GM18505 (cell line): Measurements from ENCODE around the gene P2RX2.

ENCODE experiments used
- ATAC-seq: cut with Tn5 transposase; IDR thresholded peaks from one replicate; pipeline ENCODE4 v1.9.1; 2021; ENCODE audit not compliant: unreplicated experiment
- POLR2A ChIP-seq: IDR thresholded peaks from 4 replicates; pipeline ENCODE4 v1.6.1; 2011; ENCODE audit warnings: borderline replicate concordance; ENCODE audit not compliant: insufficient read depth, insufficient read length; ENCODE audit errors: extremely low read depth

The P2RX2 gene

DNA sequence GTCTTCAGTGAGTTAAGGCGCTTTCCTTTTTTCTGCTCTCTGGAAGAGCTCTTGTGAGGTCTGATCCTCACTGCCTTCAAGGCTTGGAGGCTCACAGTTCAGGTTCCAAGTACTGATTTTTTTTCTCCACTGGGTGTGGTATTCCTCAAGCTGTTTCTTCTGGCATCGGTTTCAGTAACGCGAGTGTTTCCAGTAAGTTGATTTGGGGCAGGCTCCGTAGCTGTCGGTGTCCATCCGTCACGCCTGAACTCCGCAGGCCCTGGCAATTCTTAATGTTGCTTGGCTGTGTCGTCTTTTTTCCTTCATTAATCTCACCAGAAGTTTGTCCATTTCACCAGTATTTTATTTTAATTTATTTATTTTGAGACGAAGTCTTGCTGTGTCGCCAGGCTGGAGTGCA, 38.8 kb upstream of the P2RX2 start:
- ATAC-seq = no peak
- no peak for TF ChIP-seq POLR2A

DNA sequence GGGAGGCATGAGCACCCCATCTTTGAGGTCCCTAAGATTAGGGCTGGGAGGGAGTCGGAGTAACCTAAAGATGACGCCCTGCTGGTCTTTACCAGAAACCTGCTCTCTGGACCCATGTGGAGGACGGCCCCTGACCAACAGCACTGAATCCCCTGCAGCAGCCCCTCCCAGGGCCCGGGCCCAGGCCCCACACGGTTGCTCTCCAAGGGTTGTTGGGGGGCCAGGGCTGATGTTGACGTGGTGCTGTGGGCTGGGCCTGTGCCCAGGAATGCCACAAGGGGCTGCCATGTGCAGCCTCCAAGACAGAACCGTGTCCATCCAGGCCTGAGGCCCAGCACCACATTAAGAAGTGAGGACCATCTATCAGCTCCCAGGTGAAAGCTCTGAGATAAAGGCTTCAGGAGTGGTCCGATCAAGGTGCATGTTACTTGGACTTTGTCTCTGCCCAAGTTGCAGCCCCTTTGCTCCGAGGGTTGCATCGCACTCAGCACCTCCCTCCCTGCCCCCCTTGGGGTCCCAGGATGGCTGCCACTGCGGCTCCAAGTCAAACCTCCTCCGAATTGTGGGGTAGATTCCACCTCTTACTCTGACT, 37.8 kb upstream of the P2RX2 start:
- no peak for TF ChIP-seq POLR2A
- no peak for ATAC-seq

DNA sequence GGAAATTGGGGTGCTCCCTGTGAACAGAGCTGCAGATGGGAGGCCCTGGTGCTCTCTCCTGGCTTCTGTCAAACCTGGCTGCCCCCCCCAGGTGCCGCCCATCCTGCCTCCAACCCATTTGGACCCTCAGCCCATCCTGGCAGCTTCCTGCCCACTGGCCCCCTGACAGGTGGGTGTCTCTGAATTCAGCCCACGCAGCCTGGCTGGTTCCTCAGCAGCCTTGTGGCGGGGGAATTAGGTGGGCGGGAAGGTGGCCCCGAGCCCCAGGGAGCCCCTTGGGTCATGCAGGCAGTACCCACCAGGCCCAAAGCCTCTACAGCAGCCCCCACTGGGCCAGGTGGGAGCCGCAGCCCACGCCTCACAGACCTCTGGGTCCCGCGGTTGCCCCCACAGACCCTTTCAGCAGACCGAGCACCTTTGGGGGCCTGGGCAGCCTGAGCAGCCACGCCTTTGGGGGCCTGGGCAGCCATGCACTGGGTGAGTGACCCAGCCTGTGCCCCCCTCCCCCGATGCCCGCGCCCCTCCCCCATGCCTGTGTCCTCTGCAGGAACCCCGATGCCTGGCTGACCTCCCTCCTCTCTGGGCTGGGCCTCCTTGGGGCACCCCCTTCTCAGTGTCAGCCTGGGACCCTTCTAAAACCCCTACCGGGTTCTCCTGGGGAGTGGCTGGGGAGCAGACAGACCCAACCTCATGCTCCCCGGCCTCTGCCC, 37.1 kb upstream of the P2RX2 start:
- no peak for ATAC-seq
- no peak for TF ChIP-seq POLR2A

GRCh38 chr12:132582058-132582420, 36.5 kb upstream of the P2RX2 start:
- TF ChIP-seq POLR2A = no peak
- no peak for ATAC-seq

DNA sequence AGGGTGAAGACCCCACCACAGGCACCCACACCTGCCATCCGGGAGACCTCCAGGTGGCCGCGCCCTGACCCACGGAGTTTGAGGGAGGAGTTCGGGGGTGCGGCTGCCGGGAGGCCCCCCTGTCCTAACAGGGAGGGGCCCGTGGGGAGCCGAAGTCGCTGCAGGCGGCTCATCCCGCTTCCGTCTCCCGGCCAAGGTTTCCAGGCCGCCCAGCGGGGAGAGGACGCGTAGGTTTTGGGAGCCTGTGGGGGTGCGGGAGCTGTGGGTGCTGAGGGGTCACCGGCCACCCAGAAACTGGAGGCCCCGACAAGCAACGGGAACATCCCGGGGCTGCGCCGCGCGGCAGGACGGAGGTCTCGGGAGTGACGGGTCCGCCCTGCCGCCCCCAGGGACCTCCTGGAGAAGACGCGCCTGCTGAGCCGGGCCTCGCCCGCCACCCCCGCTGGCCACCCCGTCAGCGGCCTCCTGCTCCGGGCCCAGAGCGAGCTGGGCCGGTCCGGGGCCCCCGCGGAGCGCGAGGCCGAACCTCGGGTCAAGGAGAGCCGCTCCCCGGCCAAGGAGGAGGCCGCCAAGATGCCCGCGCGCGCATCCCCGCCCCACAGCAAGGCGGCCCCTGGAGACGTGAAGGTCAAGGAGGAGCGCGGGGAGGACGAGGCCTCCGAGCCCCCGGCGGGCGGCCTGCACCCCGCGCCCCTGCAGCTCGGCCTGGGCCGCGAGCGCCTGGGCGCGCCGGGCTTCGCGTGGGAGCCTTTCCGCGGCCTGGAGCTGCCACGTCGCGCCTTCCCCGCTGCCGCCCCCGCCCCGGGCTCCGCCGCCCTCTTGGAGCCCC, 35.8 kb upstream of the P2RX2 start:
- ATAC-seq = no peak
- TF ChIP-seq POLR2A = no peak

GRCh38 chr12:132583411-132583710, 35.2 kb upstream of the P2RX2 start:
- ATAC-seq = no peak

GRCh38 chr12:132583736-132584135, 34.8 kb upstream of the P2RX2 start:
- no peak for ATAC-seq
- no peak for TF ChIP-seq POLR2A

More at GRCh38 chr12:132583411-132583710, 35.2 kb upstream of the P2RX2 start:
- TF ChIP-seq POLR2A = no peak

DNA sequence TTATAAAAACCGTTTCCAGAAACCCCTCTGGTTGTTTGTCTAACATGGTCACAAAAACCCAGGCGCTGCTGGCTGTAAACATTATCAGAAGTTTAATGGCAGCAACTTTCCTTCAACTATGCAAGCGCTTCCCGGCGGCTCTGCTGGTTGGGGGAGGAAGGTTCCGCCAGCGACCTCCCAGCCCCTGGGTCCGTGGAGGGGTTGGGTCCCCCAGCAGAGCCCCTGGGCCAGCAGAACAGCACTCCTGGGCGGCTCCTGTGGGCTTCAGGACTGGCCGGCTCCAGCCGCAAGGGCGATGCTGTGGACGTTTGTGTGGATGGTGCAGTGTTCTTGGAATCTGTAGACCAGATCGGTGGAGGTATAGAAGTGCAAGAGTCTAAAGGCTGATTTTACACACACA, 34.1 kb upstream of the P2RX2 start:
- TF ChIP-seq POLR2A = no peak
- ATAC-seq = no peak

- no peak for TF ChIP-seq POLR2A
- no peak for ATAC-seq
These were observed 33.4 kb upstream of the P2RX2 start for GRCh38 chr12:132585177-132585576.

- TF ChIP-seq POLR2A = no peak
- ATAC-seq = no peak
These were observed 31.6 kb upstream of the P2RX2 start for GRCh38 chr12:132586929-132587328.

- no peak for TF ChIP-seq POLR2A
- ATAC-seq = no peak
These were observed 30.8 kb upstream of the P2RX2 start for GRCh38 chr12:132587781-132588180.

DNA sequence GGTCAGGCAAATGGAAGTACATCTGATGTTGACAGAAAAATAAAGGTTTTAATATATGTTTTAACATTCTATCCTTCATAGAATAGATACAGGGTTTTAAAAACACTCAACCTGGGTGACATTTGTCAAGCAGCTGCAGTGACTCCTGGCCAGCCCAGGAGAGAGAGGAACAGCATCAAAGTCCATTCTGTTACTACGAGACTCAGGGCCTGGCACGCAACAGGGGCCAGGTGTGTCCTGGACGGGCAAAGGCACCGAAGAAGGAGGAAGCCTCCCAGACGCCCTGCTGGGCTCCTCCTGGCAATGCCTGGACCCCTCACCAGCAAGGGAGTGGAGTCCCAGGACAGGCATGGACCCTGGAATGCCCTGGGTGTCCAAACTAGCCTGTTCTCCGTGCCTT, 30.3 kb upstream of the P2RX2 start:
- ATAC-seq = no peak
- no peak for TF ChIP-seq POLR2A

DNA sequence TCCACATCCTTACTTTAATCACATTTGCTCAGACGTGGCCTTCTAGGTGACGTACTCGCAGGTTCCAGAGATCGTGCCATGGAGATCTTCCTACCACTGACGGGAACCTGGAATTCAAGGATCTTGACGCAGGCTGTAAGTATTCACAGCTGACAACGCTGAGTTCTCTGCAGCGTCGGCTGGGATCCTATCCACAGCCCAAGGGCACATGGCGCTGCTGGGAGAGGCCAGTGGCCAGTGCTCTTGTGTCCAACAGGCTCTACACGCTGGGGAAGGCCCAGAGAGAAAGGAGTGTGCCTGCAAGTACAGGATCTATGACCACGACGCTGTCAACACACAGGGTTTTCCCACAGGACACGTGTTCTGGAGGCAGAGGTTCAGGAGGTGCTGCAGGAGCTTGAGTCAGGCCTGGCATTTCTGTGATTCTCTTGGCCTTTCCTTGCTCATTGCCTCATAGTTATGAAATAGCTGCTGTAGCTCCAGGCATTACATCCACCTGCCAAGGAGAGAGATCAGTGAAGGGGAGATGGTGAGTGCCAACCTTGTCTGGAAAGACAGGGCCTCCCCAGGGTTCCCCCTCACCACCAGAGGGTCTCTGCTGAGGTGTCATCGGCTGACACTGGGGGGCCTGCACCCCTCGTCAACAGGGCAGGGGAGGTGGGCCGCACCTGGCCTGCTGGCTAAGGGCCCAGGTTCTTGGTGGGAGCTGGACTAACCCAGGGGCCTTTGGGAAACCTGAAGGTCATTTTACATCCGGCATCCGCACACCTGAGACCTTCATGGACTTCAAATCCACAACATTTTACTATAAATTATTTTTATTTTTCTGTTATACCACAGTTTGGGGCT, 29.5 kb upstream of the P2RX2 start:
- no peak for TF ChIP-seq POLR2A
- ATAC-seq = no peak
